Naive B cell (primary cell): ENCODE data around the gene LSM7. TPM values are rescaled to one million over a fixed set of nuclear protein-coding genes. Genes with fewer than 3 reads are reported as not detected.
"Not testable (repeated sequence)": the region's sequence is repeated elsewhere in the genome, so short reads cannot be mapped to it uniquely, and the experiment has no call there.

Experiments used
- ATAC-seq, 2 donors: fragments of 150-1000 bp; cut with Tn5 transposase; 2 replicates each; pipeline ENCODE4 v1.10.0; 2021; ENCODE audit warnings: low read depth in 2 of 2, mild to moderate bottlenecking in 2 of 2, moderate library complexity in 2 of 2
- DNase-seq: peaks from one replicate; pipeline ENCODE4 v3.0.0; 2022
- H3K27ac Mint-ChIP-seq, 6 donors: one replicate each; pipeline ENCODE4 v1.8.0; 2020 to 2022; ENCODE audit warnings: mild to moderate bottlenecking in 6 of 6, mixed read lengths in 6 of 6, moderate library complexity in 5 of 6, inconsistent platforms in 2 of 6
- H3K27me3 Mint-ChIP-seq, 3 donors: one replicate each; pipeline ENCODE4 v1.8.0; 2021 to 2022; ENCODE audit warnings: mixed read lengths in 3 of 3, mild to moderate bottlenecking in 1 of 3
- H3K36me3 Mint-ChIP-seq, 2 donors: one replicate each; pipeline ENCODE4 v1.8.0; 2020 to 2022; ENCODE audit warnings: mixed read lengths in 2 of 2, inconsistent platforms in 1 of 2, mild to moderate bottlenecking in 1 of 2
- H3K4me1 Mint-ChIP-seq, 3 donors: one replicate each; pipeline ENCODE4 v1.8.0; 2020 to 2022; ENCODE audit warnings: mixed read lengths in 3 of 3, inconsistent platforms in 1 of 3, mild to moderate bottlenecking in 1 of 3, moderate library complexity in 1 of 3
- H3K4me3 Mint-ChIP-seq, 8 donors: one replicate each; pipeline ENCODE4 v1.8.0; 2020 to 2022; ENCODE audit warnings: mild to moderate bottlenecking in 8 of 8, mixed read lengths in 8 of 8, moderate library complexity in 8 of 8, inconsistent platforms in 2 of 8
- H3K9me3 Mint-ChIP-seq, 7 donors: one replicate each; pipeline ENCODE4 v1.8.0; 2020 to 2022; ENCODE audit warnings: mixed read lengths in 7 of 7, mild to moderate bottlenecking in 5 of 7, inconsistent platforms in 2 of 7, moderate library complexity in 1 of 7
- polyA plus RNA-seq, 6 donors: library from polyadenylated mRNA; unstranded; fragments of 300-500 nt; fragmentation: Illumina TruSeq; gene quantifications; one replicate each; pipeline ENCODE4 v1.2.3, GENCODE V29; 2021; ENCODE audit warnings: low read depth in 6 of 6

LSM7 gene
- polyA plus RNA-seq, 6 donors from 2014 or later, result 275 to 337 (median 314) TPM

DNA sequence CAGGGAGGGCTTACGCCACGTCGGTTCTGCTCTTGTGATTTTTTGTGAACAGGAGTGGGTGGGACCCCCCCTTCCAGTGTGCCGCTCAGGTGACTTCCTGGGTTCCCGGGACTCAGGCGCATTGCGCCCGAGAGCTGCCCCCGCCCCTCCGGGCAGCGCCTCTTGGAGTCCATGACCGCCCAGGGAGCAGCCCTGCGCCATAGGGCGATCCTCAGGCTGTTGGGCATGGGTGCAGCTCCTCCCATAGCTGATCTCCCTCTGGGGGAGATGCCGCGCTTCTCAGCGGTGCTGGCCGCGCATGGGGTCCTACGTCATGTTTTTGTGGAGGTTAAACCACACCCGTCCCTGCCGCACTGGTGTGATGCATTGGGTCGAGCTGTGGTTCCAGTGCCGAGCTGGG is 23.7 kb upstream of the LSM7 start:
- Mint-ChIP-seq H3K4me3 (no peak overlapping the region), H3K4me1 (peaks cover 0 to 6% (median 0%) of the 10 kb centered on the region in 3 donors), H3K36me3 (no peaks in the 10 kb centered on the region), H3K9me3 (peaks cover 0 to 2% (median 0%) of the 10 kb centered on the region in 7 donors), H3K27ac (no peak overlapping the region), H3K27me3 (no peaks in the 10 kb centered on the region)
- ATAC-seq, result no peak
- DNase-seq, result no peak

GRCh38 chr19:2351591-2351990 is 23.2 kb upstream of the LSM7 start:
- ATAC-seq, result no peak
- Mint-ChIP-seq H3K27ac (no peak overlapping the region), H3K4me3 (no peak overlapping the region), H3K36me3 (no peaks in the 10 kb centered on the region), H3K4me1 (peaks cover 0 to under 1% (median 0%) of the 10 kb centered on the region in 3 donors), H3K27me3 (no peaks in the 10 kb centered on the region), H3K9me3 (no peaks in the 10 kb centered on the region)
- DNase-seq, result no peak

DNA sequence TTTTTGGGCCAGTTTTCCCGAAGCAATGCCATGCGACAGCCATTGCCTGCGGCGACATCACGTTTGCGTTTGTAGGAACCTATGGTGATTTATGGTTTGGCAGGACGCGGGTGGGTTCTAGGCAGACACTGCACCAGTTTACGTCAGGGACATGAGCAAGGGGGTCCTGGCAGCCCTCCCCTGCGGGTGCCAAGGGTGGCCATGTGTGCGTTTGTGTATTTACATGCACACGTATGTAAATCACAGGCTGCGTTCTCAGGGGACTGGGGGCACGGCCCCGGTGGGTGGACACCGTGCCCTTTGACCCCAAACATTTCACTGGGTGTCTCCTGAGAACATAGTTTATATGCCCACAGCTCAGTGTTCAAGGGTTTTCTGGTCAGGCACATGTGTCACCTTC is 22.3 kb upstream of the LSM7 start:
- Mint-ChIP-seq H3K27ac (no peak overlapping the region), H3K4me1 (peaks cover 0 to 5% (median 4%) of the 10 kb centered on the region in 3 donors), H3K4me3 (no peak overlapping the region), H3K27me3 (no peaks in the 10 kb centered on the region), H3K36me3 (peaks cover 0 to 6% of the 10 kb centered on the region in 2 donors), H3K9me3 (no peaks in the 10 kb centered on the region)
- DNase-seq (no peak), ATAC-seq (no peak)

GRCh38 chr19:2349818-2350217 is 21.4 kb upstream of the LSM7 start:
- not testable (repeated sequence) for H3K4me3 Mint-ChIP-seq, H3K4me1 Mint-ChIP-seq, H3K27me3 Mint-ChIP-seq, H3K9me3 Mint-ChIP-seq, DNase-seq, ATAC-seq, H3K27ac Mint-ChIP-seq
- H3K36me3 Mint-ChIP-seq, result peaks cover 0 to 11% of the 10 kb centered on the region in 2 donors

DNA sequence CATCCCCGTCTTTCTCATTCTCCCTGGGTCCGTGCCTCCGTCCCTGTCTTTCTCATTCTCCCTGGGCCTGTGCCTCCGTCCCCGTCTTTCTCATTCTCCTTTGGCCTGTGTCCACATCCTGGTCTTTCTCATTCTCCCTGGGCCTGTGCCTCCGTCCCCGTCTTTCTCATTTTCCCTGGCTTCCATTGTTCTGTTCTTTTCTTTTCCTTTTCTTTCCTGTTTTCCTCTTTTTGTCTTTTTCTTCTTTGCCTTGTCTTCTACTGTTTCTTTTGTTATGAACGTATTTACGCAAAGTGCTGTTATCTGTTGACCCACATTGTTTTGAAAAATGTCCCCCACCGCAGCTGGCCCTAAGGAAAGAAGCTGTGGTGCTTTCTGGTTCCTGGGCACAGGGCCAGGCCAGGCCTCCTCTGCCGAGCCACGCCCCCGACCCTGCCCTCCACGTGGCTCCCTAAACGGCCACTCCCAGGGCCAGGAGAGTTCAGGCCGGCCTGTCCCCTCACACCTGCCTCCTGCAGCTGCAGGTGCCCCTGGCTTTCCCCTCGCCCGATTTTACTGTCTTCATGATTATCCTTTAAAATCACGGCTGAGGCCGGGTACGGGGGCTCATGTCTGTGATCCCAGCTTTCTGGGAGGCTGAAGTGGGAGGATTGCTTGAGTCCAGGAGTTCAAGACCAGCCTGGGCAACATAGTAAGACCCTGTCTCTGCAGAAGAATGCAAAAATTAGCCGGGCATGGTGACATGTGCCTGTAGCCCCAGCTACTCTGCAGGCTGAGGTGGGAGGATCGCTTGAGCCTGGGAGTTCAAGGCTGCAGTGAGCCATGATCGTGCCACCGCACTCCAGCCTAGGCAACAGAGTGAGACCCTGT is 17.6 kb upstream of the LSM7 start:
- H3K4me3 Mint-ChIP-seq, result peak overlapping the region in 1 of 8 donors; percentile 45

DNA sequence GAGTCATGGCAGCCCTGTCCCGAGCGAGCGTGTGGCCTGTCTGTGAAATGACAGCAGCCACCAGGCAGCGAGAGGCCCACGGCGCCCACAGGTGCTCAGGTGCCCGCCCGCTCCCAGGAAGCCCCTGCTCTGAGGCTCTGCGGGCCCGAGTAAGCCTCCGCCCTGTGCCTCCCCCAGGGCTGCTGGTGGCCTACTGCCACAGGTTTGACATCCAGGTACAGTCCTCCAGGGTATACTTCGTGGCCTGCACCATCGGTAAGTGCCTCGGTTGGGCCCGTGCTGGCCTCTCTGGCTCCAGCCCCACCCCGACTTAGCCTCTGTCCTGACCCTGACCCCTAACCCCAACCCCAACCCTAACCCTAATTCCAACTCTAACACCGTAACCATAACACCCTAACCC is 16.7 kb upstream of the LSM7 start:
- peak overlapping the region in 1 of 6 donors; percentile 42 for H3K27ac Mint-ChIP-seq
- no peak for ATAC-seq
- no peaks in the 10 kb centered on the region for H3K9me3 Mint-ChIP-seq
- peaks cover 0 to 11% of the 10 kb centered on the region in 2 donors for H3K36me3 Mint-ChIP-seq
- H3K27me3 Mint-ChIP-seq, result no peaks in the 10 kb centered on the region
- no peak for DNase-seq
- H3K4me1 Mint-ChIP-seq, result peaks cover 0 to 8% (median 6%) of the 10 kb centered on the region in 3 donors
- H3K4me3 Mint-ChIP-seq, result no peak overlapping the region

More for the DNA sequence above, 17.6 kb upstream of the LSM7 start:
- peaks cover 0 to 11% of the 10 kb centered on the region in 2 donors for H3K36me3 Mint-ChIP-seq
- peak overlapping the region in 5 of 6 donors; percentile 16 to 94 (median 90) for H3K27ac Mint-ChIP-seq
- no peaks in the 10 kb centered on the region for H3K27me3 Mint-ChIP-seq
- no peak for DNase-seq
- H3K4me1 Mint-ChIP-seq, result peaks cover 0 to 8% (median 6%) of the 10 kb centered on the region in 3 donors
- no peak for ATAC-seq
- no peaks in the 10 kb centered on the region for H3K9me3 Mint-ChIP-seq

- H3K4me3 Mint-ChIP-seq, result no peak overlapping the region
- no peaks in the 10 kb centered on the region for H3K9me3 Mint-ChIP-seq
- H3K27me3 Mint-ChIP-seq, result no peaks in the 10 kb centered on the region
- peaks cover 0 to 11% of the 10 kb centered on the region in 2 donors for H3K36me3 Mint-ChIP-seq
- peaks cover 0 to 8% (median 6%) of the 10 kb centered on the region in 3 donors for H3K4me1 Mint-ChIP-seq
- DNase-seq (no peak), ATAC-seq (no peak)
- no peak overlapping the region for H3K27ac Mint-ChIP-seq
These were observed 16.0 kb upstream of the LSM7 start for GRCh38 chr19:2344381-2344870.

DNA sequence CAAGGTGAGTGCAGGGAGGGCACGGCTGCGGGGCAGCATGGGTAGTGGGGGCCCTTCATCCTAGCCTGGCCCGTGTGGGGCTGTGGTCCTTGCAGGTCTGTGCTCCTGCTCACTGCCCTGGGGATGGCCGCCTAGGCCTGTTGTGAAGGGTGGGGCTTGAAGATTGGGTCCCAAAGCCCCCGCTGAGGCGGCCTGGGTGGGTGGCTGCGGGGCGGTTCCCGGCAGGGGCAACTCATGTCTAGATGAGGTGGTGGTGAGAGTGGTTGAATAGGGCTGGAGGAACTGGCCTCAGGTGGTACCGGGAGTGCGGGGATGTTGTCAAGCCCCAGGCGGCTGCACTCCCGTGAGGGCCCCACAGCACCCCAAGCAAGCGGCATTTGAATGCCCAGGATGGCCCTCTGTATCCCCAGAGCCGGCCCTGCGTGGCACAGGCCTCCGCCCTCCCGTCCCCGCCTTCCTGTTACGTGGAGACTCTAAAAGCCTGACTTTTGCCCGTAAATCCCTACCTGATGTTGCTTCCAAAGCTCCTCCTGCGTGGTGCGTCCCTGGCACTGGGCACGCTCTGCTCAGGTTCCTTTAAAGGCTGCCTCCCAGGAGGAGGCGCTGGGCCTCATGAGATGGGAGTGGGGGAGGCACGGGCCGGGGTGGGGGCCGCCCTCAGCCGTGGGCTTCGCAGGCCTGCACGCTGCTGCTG is 15.1 kb upstream of the LSM7 start:
- no peak overlapping the region for H3K27ac Mint-ChIP-seq
- H3K4me1 Mint-ChIP-seq, result peaks cover 0 to 8% (median 6%) of the 10 kb centered on the region in 3 donors
- peaks cover 0 to 11% of the 10 kb centered on the region in 2 donors for H3K36me3 Mint-ChIP-seq
- H3K9me3 Mint-ChIP-seq, result no peaks in the 10 kb centered on the region
- no peak for DNase-seq
- ATAC-seq, result no peak
- no peaks in the 10 kb centered on the region for H3K27me3 Mint-ChIP-seq
- H3K4me3 Mint-ChIP-seq, result no peak overlapping the region

GRCh38 chr19:2342656-2343288 is 14.4 kb upstream of the LSM7 start:
- H3K36me3 Mint-ChIP-seq, result peaks cover 0 to 11% of the 10 kb centered on the region in 2 donors
- H3K4me3 Mint-ChIP-seq, result no peak overlapping the region
- no peaks in the 10 kb centered on the region for H3K9me3 Mint-ChIP-seq
- H3K27me3 Mint-ChIP-seq, result no peaks in the 10 kb centered on the region
- H3K4me1 Mint-ChIP-seq, result peaks cover 0 to 15% (median 6%) of the 10 kb centered on the region in 3 donors
- ATAC-seq (no peak), DNase-seq (no peak)
- peak overlapping the region in 1 of 6 donors; percentile 47 for H3K27ac Mint-ChIP-seq

DNA sequence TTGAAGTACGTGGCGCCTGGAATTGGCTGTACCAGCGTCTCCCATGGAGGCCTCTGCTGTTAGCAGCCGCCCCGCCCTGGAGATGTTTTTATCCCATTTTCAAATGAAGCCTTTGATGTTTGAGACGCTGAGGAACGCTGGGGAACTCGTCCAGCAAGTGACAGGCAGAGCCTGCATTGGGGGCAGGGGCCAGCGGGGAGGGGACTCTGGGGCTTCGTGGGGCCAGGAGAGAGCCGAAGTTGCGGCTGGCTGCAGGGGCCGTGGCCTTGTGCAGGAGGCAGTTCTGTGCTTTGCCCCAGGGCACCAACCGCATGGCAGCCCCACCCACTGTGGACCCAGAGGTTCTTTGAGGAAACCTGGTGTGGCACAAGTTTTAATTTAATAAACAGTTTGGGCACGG is 13.6 kb upstream of the LSM7 start:
- ATAC-seq (no peak), DNase-seq (no peak)
- Mint-ChIP-seq H3K27me3 (no peaks in the 10 kb centered on the region), H3K9me3 (no peaks in the 10 kb centered on the region), H3K4me1 (peaks cover 2 to 19% (median 11%) of the 10 kb centered on the region in 3 donors), H3K27ac (peak overlapping the region in 1 of 6 donors; percentile 53), H3K4me3 (no peak overlapping the region), H3K36me3 (peaks cover 0 to 11% of the 10 kb centered on the region in 2 donors)

DNA sequence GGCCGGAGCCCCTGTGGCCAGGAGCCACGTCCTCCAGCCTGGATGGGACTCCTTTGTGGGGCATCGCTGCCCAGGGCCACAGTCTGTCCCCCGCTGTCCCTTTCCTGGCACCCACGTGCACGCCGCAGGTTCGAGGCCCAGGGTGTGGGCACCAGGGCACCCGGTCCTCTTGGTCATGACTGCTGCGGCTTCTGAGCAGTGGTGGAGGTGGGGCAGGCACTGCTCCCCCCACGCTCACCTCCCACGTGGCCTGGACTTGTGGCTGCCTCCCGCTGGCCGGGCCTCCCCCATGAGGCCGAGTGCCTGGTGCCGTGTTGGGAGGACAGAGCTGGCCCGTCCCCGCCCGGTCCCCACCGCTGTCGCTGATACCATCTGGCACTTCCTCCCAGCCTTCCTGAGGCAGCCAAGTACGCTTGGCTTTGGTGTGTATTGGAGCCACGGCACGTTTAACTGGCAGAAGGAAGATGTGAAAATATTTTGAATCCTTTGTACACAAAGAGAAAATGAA is 12.9 kb upstream of the LSM7 start:
- ATAC-seq (no peak), DNase-seq (no peak)
- peak overlapping the region in 1 of 6 donors; percentile 53 for H3K27ac Mint-ChIP-seq
- H3K4me1 Mint-ChIP-seq, result peaks cover 8 to 23% (median 15%) of the 10 kb centered on the region in 3 donors
- H3K9me3 Mint-ChIP-seq, result no peaks in the 10 kb centered on the region
- peaks cover under 1 to 14% of the 10 kb centered on the region in 2 donors for H3K36me3 Mint-ChIP-seq
- H3K4me3 Mint-ChIP-seq, result no peak overlapping the region
- H3K27me3 Mint-ChIP-seq, result no peaks in the 10 kb centered on the region

DNA sequence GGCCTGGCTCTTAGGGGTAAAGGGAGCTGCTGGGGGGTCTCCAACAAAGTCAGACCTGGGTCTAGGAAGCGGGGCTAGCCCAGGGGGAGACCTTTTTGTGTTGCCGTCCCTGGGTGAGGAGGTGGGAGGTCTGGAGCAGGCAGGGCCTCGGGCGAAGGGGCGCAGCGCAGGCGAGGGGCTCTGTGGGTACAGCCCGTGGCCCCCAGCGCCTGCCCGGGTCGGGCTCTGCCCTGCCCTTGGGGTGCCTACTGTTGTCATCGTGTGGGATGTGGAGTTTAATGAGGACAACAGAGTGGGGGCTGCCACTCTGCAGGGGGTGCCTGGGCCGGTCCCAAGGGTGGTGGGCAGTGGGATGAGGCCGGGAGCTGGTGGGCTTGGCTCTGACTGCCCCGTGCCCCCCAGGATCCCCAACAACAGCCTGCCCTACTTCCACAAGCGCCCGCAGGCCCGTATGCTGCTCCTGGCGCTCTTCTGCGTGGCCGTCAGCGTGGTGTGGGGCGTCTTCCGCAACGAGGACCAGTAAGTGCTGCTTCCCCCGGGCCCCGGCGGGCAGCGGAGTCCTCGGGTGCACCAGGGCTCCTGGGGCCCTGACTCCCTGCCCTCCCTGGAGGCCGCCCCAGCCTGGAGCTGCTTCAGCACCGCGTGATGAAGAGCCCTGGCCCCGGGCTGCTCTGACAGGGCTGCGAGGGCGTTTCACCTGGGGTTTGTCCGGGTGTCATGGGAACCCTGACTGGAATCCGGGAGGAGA is 12.3 kb upstream of the LSM7 start:
- peaks cover 14 to 25% (median 18%) of the 10 kb centered on the region in 3 donors for H3K4me1 Mint-ChIP-seq
- no peaks in the 10 kb centered on the region for H3K27me3 Mint-ChIP-seq
- peak overlapping the region in 1 of 6 donors; percentile 54 for H3K27ac Mint-ChIP-seq
- no peak for DNase-seq
- no peak overlapping the region for H3K4me3 Mint-ChIP-seq
- no peak for ATAC-seq
- peaks cover 7 to 15% of the 10 kb centered on the region in 2 donors for H3K36me3 Mint-ChIP-seq
- H3K9me3 Mint-ChIP-seq, result peaks cover 0 to 1% (median 0%) of the 10 kb centered on the region in 7 donors
